Gastrocnemius medialis (tissue), 4 donors: ENCODE results near the gene RASL12. TPM values are rescaled to one million over a fixed set of nuclear protein-coding genes. Genes with fewer than 3 reads are reported as not detected.

ENCODE experiments used
- ATAC-seq, 2 donors: fragments of 150-250 bp; one replicate each; pipeline ENCODE4 v1.9.1; 2016
- DNase-seq, 2 donors: peaks; one replicate each; pipeline ENCODE4 v3.0.0-alpha.2; 2019
- H3K27ac ChIP-seq, 4 donors: fragments of 200-600 bp; sonication (generic); 1 replicate in 1 of 4; 2 replicates in 3 of 4; pipeline ENCODE4 v1.5.1; 2016 to 2018; ENCODE audit warnings: mild to moderate bottlenecking in 2 of 4, moderate library complexity in 1 of 4
- H3K27me3 ChIP-seq, 3 donors: fragments of 200-600 bp; sonication (generic) in 2 of 3; 1 replicate in 1 of 3; 2 replicates in 2 of 3; pipeline versions ENCODE4 v1.5.1 to v1.6.0; 2016 to 2019; ENCODE audit warnings: mild to moderate bottlenecking in 1 of 3, moderate library complexity in 1 of 3
- H3K36me3 ChIP-seq, 2 donors: fragments of 200-600 bp; sonication (generic) in 1 of 2; one replicate each; pipeline ENCODE4 v1.5.1; 2017 to 2018
- H3K4me1 ChIP-seq, 2 donors: fragments of 200-600 bp; sonication (generic) in 1 of 2; one replicate each; pipeline ENCODE4 v1.5.1; 2016 to 2017; ENCODE audit warnings: mild to moderate bottlenecking in 2 of 2
- H3K4me3 ChIP-seq, 4 donors: fragments of 200-600 bp; sonication (generic) in 3 of 4; 1 replicate in 1 of 4; 2 replicates in 3 of 4; pipeline ENCODE4 v1.5.1; 2016 to 2019; ENCODE audit warnings: mild to moderate bottlenecking in 2 of 4
- H3K9me3 ChIP-seq, 3 donors: fragments of 200-600 bp; sonication (generic) in 2 of 3; 1 replicate in 1 of 3; 2 replicates in 2 of 3; pipeline ENCODE4 v1.5.1; 2016 to 2019
- POLR2A ChIP-seq, 2 donors: fragments of 450-650 bp; IDR thresholded peaks; one replicate each; pipeline ENCODE4 v1.6.1; 2017; ENCODE audit warnings: antibody characterized with exemption in 2 of 2, mild to moderate bottlenecking in 2 of 2, moderate library complexity in 2 of 2
- in situ Hi-C, 4 donors: fragments of 200-750 bp; cut with MboI; loops; one replicate each; pipeline versions ENCODE4 v1.15.0 to v1.8.0; 2017; ENCODE audit warnings: low sequenced_read_pairs in 4 of 4
- intact Hi-C: fragments of 100-400 bp; cut with DNase I; formaldehyde crosslinking; loops from one replicate; pipeline ENCODE4 v1.15.1; 2023; ENCODE audit warnings: low total_unique reads
- total RNA-seq, 4 donors: library from RNA; depleted of rRNA; stranded (reverse); fragments of >200 nt; gene quantifications; one replicate each; pipeline versions ENCODE4 v1.1.0 to v1.2.3, GENCODE V29; 2016
- TF ChIP-seq, protein P1 (sequence below), 5 experiments: fragments of 450-650 bp in 3 of 5; fragments of 200-600 bp in 2 of 5; sonication (generic) in 2 of 5; IDR thresholded peaks in 4 of 5; conservative IDR thresholded peaks in 1 of 5; 1 replicate in 4 of 5; 2 replicates in 1 of 5; pipeline ENCODE4 v1.5.1; 2016 to 2019; ENCODE audit warnings: antibody characterized with exemption in 5 of 5, mild to moderate bottlenecking in 3 of 5, moderate library complexity in 3 of 5

The RASL12 gene
- total RNA-seq, 4 donors from 2014 or later = 2.8 to 8.2 (median 5.4) TPM

DNA sequence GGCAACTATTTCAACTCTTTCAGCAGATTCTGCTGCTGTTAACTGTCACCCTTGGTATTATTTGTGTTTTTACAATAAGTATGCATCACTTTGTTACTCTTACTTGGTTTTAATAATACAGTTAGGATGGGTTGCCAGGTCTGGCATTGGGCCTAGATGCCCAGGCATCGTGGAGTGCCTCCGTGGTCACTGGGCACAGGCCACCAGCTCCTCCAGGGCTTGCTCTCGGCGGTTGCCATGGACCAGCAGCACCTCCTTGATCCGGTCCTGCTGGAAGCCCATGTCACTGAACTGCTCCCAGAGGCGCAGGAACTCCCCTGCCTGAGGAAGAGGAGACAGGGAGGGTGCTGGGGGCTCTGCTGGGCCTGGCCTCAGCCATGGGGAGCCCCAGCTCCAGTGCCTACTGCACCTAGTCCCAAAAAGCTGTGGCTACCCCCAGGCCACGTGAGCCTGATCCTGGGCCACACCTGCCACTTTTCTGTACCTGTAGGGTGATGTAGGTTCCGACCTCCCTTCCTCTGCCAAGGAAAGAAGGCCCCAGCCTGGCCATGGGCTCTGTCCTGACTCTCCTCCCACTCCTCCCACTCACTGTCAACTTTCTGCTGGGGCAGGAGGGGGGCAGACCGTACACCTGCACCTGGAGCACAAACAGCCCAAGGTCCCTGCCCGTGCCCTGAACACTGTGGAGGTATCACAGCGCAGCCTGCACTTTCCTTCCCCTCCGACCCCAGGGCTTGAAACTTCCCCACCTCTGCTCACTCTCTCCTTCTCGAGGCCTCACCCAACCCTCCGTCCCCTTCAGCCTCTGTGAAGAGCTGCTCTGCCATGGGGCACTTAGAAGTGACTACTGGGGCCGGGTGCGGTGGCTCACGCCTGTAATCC, 25.4 kb upstream of the RASL12 start:
- TF ChIP-seq, protein P1, sequence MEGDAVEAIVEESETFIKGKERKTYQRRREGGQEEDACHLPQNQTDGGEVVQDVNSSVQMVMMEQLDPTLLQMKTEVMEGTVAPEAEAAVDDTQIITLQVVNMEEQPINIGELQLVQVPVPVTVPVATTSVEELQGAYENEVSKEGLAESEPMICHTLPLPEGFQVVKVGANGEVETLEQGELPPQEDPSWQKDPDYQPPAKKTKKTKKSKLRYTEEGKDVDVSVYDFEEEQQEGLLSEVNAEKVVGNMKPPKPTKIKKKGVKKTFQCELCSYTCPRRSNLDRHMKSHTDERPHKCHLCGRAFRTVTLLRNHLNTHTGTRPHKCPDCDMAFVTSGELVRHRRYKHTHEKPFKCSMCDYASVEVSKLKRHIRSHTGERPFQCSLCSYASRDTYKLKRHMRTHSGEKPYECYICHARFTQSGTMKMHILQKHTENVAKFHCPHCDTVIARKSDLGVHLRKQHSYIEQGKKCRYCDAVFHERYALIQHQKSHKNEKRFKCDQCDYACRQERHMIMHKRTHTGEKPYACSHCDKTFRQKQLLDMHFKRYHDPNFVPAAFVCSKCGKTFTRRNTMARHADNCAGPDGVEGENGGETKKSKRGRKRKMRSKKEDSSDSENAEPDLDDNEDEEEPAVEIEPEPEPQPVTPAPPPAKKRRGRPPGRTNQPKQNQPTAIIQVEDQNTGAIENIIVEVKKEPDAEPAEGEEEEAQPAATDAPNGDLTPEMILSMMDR (IDR thresholded peaks at IDR 0.05 in 4 of 5, conservative IDR thresholded peaks at IDR 0.05 in 1 of 5) = no peak
- no peak for TF ChIP-seq POLR2A (IDR thresholded peaks at IDR 0.05)

DNA sequence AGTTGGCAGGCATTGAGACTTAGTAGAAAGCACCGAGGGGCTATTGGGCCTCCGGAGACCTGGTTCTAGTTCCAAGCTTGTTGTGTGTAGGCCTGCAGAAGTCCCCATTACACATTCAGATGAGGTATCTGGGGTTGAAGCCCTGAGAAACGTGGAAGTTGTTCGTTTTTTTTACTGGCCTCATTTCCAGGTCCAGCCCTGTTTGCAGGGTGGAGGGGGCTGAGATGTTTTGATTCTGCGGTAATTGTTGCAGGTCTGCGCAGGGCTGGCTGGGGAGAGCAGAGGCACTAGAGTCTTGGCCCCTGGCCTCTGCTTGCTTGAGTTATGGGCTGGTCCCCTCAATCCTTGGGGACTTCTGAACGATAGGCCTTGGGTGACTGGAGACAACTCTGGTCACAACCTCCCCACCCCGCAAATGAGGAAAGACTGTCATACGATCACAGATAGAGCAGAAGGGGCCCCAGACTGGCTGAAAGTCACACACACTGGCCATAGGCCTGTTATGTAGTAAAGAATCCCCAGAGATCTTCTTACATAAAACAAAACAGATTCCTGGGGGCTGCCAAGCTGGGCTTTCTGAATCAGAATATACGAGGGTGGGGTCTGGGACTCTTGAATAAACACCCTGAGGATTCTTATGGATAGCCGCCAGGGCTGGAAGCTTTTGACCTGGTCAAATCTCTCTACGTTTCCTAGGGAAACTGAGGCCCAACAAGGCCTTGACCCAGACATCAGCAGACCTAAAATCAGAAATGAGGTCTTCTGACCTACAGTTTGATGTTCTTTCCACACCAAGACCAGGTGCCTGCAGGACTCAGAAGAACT, 24.4 kb upstream of the RASL12 start:
- intact Hi-C loops (no loop called here), in situ Hi-C loops (loop anchor here in 1 of 4 donors (10.0 kb wide), 1 partner anchor 57 kb away; no protein-coding TSS in a partner anchor)
- TF ChIP-seq, protein P1 (IDR thresholded peaks at IDR 0.05 in 4 of 5, conservative IDR thresholded peaks at IDR 0.05 in 1 of 5) = no peak
- no peak for TF ChIP-seq POLR2A (IDR thresholded peaks at IDR 0.05)
- no peak for ATAC-seq
- Histone ChIP-seq H3K27me3 (no peaks in the 10 kb centered on the region), H3K9me3 (no peaks in the 10 kb centered on the region), H3K36me3 (no peaks in the 10 kb centered on the region), H3K27ac (no peak overlapping the region), H3K4me3 (no peak overlapping the region), H3K4me1 (peaks cover 29 to 32% of the 10 kb centered on the region in 2 donors)
- DNase-seq = no peak

More for the DNA sequence above, 25.4 kb upstream of the RASL12 start:
- intact Hi-C loops = no loop called here
- Histone ChIP-seq H3K36me3 (peaks cover 0 to 9% of the 10 kb centered on the region in 2 donors), H3K27me3 (no peaks in the 10 kb centered on the region), H3K9me3 (no peaks in the 10 kb centered on the region), H3K4me3 (no peak overlapping the region), H3K4me1 (peaks cover 19 to 22% of the 10 kb centered on the region in 2 donors), H3K27ac (no peak overlapping the region)
- DNase-seq = no peak
- ATAC-seq = no peak
- in situ Hi-C loops = loop anchor here in 1 of 4 donors (10.0 kb wide), 1 partner anchor 58 kb away; no protein-coding TSS in a partner anchor

DNA sequence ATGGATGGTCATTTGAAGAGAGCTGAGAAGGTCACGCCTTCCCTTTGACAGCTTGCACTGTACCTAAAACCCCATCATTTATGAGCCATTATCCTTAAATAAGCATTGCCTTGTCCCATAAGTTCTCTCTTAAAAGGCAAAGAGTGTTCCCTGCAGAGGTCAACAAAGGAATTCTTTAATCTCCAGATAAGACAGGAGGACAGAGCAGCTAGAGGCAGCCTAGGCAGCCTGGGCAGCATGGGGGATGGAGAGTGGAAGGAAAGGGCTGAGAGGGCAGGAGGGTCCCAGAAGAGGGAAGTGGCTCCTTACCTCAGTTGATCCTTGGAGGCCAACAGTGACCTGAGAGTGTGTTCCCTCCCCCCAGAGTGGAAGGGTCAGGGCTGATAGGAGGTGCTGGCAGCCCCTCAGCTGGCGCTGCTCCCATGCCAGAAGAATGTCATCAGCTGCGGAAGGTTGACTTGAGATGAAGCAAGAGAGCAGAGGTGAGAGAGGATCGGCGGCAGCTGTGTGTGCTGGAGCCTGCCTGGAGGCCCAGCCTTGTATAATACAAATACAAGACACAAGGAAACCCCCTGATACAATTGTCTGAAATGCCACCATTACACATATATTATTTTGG, 21.5 kb upstream of the RASL12 start:
- Histone ChIP-seq H3K9me3 (no peaks in the 10 kb centered on the region), H3K4me1 (peaks cover 30 to 33% of the 10 kb centered on the region in 2 donors), H3K27ac (peak overlapping the region; percentile 59 to 81 (median 70)), H3K4me3 (no peak overlapping the region), H3K36me3 (no peaks in the 10 kb centered on the region), H3K27me3 (no peaks in the 10 kb centered on the region)
- DNase-seq (peak in 1 of 2 donors; percentile 25), ATAC-seq (no peak)
- intact Hi-C loops (no loop called here), in situ Hi-C loops (loop anchor here in 2 of 4 donors (5.0 to 10.0 kb wide), 2 partner anchors 37 to 55 kb away; no protein-coding TSS in a partner anchor)
- TF ChIP-seq POLR2A (IDR thresholded peaks at IDR 0.05) = no peak
- TF ChIP-seq, protein P1 (IDR thresholded peaks at IDR 0.05 in 4 of 5, conservative IDR thresholded peaks at IDR 0.05 in 1 of 5) = no peak

DNA sequence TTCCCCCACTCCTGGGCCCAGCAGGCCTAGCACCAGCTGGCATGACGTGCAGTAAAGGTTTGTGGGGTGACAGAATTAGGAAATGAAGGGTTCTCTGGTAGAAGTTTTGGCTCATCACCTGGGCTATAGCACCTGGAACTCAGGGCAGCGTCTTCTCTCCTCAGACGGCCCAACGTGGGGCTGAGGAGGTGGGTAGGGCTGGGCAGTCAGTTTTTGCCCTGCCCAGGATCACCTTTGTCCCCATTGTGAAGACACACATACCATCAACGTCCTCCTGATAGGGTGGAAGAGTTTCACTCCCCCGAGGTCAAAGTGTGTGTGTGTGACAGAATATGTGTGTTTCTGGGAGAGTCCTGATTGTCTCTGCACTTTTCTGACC, 20.8 kb upstream of the RASL12 start:
- ATAC-seq (peak in 1 of 2 donors; percentile 10), DNase-seq (no peak)
- Histone ChIP-seq H3K27me3 (no peaks in the 10 kb centered on the region), H3K4me3 (no peak overlapping the region), H3K27ac (peak overlapping the region; percentile 59 to 81 (median 70)), H3K9me3 (no peaks in the 10 kb centered on the region), H3K4me1 (peaks cover 30 to 33% of the 10 kb centered on the region in 2 donors), H3K36me3 (no peaks in the 10 kb centered on the region)
- in situ Hi-C loops (loop anchor here in 2 of 4 donors (5.0 to 10.0 kb wide), 2 partner anchors 36 to 54 kb away; no protein-coding TSS in a partner anchor), intact Hi-C loops (no loop called here)
- no peak for TF ChIP-seq POLR2A (IDR thresholded peaks at IDR 0.05)
- TF ChIP-seq, protein P1 (IDR thresholded peaks at IDR 0.05 in 4 of 5, conservative IDR thresholded peaks at IDR 0.05 in 1 of 5) = no peak
